A549 (cell line): ENCODE data around the gene ZNF580.

Experiments used
- BHLHE40 ChIP-seq: IDR thresholded peaks from 2 replicates; pipeline ENCODE4 v1.6.1; 2012; ENCODE audit warnings: low read depth, low read length, inconsistent platforms
- CEBPB ChIP-seq, 2 experiments: fragments of >200 bp in 1 of 2; sonication (Bioruptor Twin) in 1 of 2; formaldehyde crosslinking in 1 of 2; IDR thresholded peaks; 2 replicates each; pipeline ENCODE4 v1.6.1; 2012 to 2016
- CHD4 ChIP-seq: fragments of 200-600 bp; sonication (generic); IDR thresholded peaks from 2 replicates; pipeline ENCODE4 v1.6.1; 2016; ENCODE audit warnings: antibody characterized with exemption, mild to moderate bottlenecking, borderline replicate concordance
- EHMT2 ChIP-seq: fragments of 200-600 bp; sonication (generic); IDR thresholded peaks from 2 replicates; pipeline ENCODE4 v1.6.1; 2016; ENCODE audit warnings: antibody characterized with exemption, low read depth, mild to moderate bottlenecking, moderate library complexity
- EP300 ChIP-seq, 2 experiments: fragments of >200 bp; sonication (Bioruptor Twin); formaldehyde crosslinking; IDR thresholded peaks; 2 replicates in 1 of 2; 3 replicates in 1 of 2; pipeline ENCODE4 v1.6.1; 2016 to 2017
- POLR2A ChIP-seq: IDR thresholded peaks from 2 replicates; pipeline ENCODE4 v1.6.1; 2012; ENCODE audit warnings: mild to moderate bottlenecking, low read length
- RAD21 ChIP-seq, 2 experiments: fragments of >200 bp in 1 of 2; sonication (Bioruptor Twin) in 1 of 2; formaldehyde crosslinking in 1 of 2; IDR thresholded peaks in 1 of 2; conservative IDR thresholded peaks in 1 of 2; 2 replicates in 1 of 2; 3 replicates in 1 of 2; pipeline ENCODE4 v1.6.1; 2012 to 2018; ENCODE audit warnings: inconsistent platforms in 1 of 2
- TF ChIP-seq, protein P1 (sequence below): IDR thresholded peaks from 2 replicates; pipeline ENCODE4 v1.6.1; 2012
- TF ChIP-seq, protein P2 (sequence below): fragments of 200-600 bp; sonication (generic); IDR thresholded peaks from 2 replicates; pipeline ENCODE4 v1.6.1; 2016; ENCODE audit warnings: antibody characterized with exemption, mild to moderate bottlenecking, moderate library complexity
- TF ChIP-seq, protein P3 (sequence below): fragments of >200 bp; sonication (Bioruptor Twin); formaldehyde crosslinking; IDR thresholded peaks from 3 replicates; pipeline ENCODE4 v1.5.1; 2016

- TF ChIP-seq EP300 (IDR thresholded peaks at IDR 0.05) (no peak), BHLHE40 (no peak), CHD4 (no peak), CEBPB (IDR thresholded peaks at IDR 0.05) (no peak), POLR2A (no peak), EHMT2 (no peak), RAD21 (conservative IDR thresholded peaks at IDR 0.05 in 1 of 2, IDR thresholded peaks at IDR 0.05 in 1 of 2) (no peak)
- TF ChIP-seq, protein P1, sequence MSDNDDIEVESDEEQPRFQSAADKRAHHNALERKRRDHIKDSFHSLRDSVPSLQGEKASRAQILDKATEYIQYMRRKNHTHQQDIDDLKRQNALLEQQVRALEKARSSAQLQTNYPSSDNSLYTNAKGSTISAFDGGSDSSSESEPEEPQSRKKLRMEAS, result no peak
- TF ChIP-seq, protein P2, sequence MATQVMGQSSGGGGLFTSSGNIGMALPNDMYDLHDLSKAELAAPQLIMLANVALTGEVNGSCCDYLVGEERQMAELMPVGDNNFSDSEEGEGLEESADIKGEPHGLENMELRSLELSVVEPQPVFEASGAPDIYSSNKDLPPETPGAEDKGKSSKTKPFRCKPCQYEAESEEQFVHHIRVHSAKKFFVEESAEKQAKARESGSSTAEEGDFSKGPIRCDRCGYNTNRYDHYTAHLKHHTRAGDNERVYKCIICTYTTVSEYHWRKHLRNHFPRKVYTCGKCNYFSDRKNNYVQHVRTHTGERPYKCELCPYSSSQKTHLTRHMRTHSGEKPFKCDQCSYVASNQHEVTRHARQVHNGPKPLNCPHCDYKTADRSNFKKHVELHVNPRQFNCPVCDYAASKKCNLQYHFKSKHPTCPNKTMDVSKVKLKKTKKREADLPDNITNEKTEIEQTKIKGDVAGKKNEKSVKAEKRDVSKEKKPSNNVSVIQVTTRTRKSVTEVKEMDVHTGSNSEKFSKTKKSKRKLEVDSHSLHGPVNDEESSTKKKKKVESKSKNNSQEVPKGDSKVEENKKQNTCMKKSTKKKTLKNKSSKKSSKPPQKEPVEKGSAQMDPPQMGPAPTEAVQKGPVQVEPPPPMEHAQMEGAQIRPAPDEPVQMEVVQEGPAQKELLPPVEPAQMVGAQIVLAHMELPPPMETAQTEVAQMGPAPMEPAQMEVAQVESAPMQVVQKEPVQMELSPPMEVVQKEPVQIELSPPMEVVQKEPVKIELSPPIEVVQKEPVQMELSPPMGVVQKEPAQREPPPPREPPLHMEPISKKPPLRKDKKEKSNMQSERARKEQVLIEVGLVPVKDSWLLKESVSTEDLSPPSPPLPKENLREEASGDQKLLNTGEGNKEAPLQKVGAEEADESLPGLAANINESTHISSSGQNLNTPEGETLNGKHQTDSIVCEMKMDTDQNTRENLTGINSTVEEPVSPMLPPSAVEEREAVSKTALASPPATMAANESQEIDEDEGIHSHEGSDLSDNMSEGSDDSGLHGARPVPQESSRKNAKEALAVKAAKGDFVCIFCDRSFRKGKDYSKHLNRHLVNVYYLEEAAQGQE, result no peak
- TF ChIP-seq, protein P3, sequence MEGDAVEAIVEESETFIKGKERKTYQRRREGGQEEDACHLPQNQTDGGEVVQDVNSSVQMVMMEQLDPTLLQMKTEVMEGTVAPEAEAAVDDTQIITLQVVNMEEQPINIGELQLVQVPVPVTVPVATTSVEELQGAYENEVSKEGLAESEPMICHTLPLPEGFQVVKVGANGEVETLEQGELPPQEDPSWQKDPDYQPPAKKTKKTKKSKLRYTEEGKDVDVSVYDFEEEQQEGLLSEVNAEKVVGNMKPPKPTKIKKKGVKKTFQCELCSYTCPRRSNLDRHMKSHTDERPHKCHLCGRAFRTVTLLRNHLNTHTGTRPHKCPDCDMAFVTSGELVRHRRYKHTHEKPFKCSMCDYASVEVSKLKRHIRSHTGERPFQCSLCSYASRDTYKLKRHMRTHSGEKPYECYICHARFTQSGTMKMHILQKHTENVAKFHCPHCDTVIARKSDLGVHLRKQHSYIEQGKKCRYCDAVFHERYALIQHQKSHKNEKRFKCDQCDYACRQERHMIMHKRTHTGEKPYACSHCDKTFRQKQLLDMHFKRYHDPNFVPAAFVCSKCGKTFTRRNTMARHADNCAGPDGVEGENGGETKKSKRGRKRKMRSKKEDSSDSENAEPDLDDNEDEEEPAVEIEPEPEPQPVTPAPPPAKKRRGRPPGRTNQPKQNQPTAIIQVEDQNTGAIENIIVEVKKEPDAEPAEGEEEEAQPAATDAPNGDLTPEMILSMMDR, result no peak
Observed at GRCh38 chr19:55620410-55621204, 20.2 kb upstream of the ZNF580 start.
